ENCODE measurements around the gene PRRC2A.
A peak's percentile ranks its signal among the peaks of the same experiment; 100 is the strongest.

The PRRC2A gene

GRCh38 chr6:31645325-31645724 is 24.8 kb downstream of the PRRC2A start:
- Histone ChIP-seq H3K4me1 (ENCODE audit: control insufficient read depth in 5 of 5, insufficient read depth in 5 of 5, low read length in 5 of 5) (no peaks in the 10 kb centered on the region), H3K27ac (ENCODE audit: low read depth, low read length) (no peak overlapping the region), H3K4me3 (ENCODE audit: low read depth in 1 of 5, low read length in 5 of 5) (no peak overlapping the region), H3K27me3 (ENCODE audit: control insufficient read depth in 5 of 5, insufficient read depth in 4 of 5, low read length in 5 of 5) (no peaks in the 10 kb centered on the region), H3K9me3 (ENCODE audit: control insufficient read depth in 5 of 5, low read length in 5 of 5) (no peaks in the 10 kb centered on the region), H3K36me3 (ENCODE audit: control insufficient read depth in 5 of 5, insufficient read depth in 5 of 5, low read length in 5 of 5) (peaks cover 6 to 91% (median 87%) of the 10 kb centered on the region in 5 donors), H3K9ac (ENCODE audit: low read length in 5 of 5) (no peak overlapping the region)

GRCh38 chr6:31651602-31652191 is 31.2 kb downstream of the PRRC2A start:
- Histone ChIP-seq H3K36me3 (ENCODE audit: control insufficient read depth in 5 of 5, insufficient read depth in 5 of 5, low read length in 5 of 5) (peaks cover 0 to 53% (median 35%) of the 10 kb centered on the region in 5 donors), H3K9me3 (ENCODE audit: control insufficient read depth in 5 of 5, low read length in 5 of 5) (no peaks in the 10 kb centered on the region), H3K27me3 (ENCODE audit: control insufficient read depth in 5 of 5, insufficient read depth in 4 of 5, low read length in 5 of 5) (no peaks in the 10 kb centered on the region), H3K9ac (ENCODE audit: low read length in 5 of 5) (peak overlapping the region; percentile 12 to 96 (median 93)), H3K27ac (ENCODE audit: low read depth, low read length) (peak overlapping the region; percentile 98), H3K4me3 (ENCODE audit: low read depth in 1 of 5, low read length in 5 of 5) (peak overlapping the region; percentile 85 to 94 (median 91)), H3K4me1 (ENCODE audit: control insufficient read depth in 5 of 5, insufficient read depth in 5 of 5, low read length in 5 of 5) (peaks cover 0 to 30% (median 20%) of the 10 kb centered on the region in 5 donors)

- H3K9me3 ChIP-seq (ENCODE audit: control insufficient read depth in 5 of 5, low read length in 5 of 5) = no peaks in the 10 kb centered on the region
Measured at GRCh38 chr6:31652925-31653724, 32.6 kb downstream of the PRRC2A start.

GRCh38 chr6:31654574-31655348 is 34.2 kb downstream of the PRRC2A start:
- no peak overlapping the region for H3K4me3 ChIP-seq (ENCODE audit: low read depth in 1 of 5, low read length in 5 of 5)
- H3K9me3 ChIP-seq (ENCODE audit: control insufficient read depth in 5 of 5, low read length in 5 of 5) = no peaks in the 10 kb centered on the region
- peaks cover 7 to 52% (median 43%) of the 10 kb centered on the region in 5 donors for H3K4me1 ChIP-seq (ENCODE audit: control insufficient read depth in 5 of 5, insufficient read depth in 5 of 5, low read length in 5 of 5)
- H3K27me3 ChIP-seq (ENCODE audit: control insufficient read depth in 5 of 5, insufficient read depth in 4 of 5, low read length in 5 of 5) = no peaks in the 10 kb centered on the region
- no peak overlapping the region for H3K9ac ChIP-seq (ENCODE audit: low read length in 5 of 5)
- H3K27ac ChIP-seq (ENCODE audit: low read depth, low read length) = no peak overlapping the region
- peaks cover 0 to 39% (median 16%) of the 10 kb centered on the region in 5 donors for H3K36me3 ChIP-seq (ENCODE audit: control insufficient read depth in 5 of 5, insufficient read depth in 5 of 5, low read length in 5 of 5)

More at GRCh38 chr6:31652925-31653724, 32.6 kb downstream of the PRRC2A start:
- Histone ChIP-seq H3K27me3 (ENCODE audit: control insufficient read depth in 5 of 5, insufficient read depth in 4 of 5, low read length in 5 of 5) (no peaks in the 10 kb centered on the region), H3K4me1 (ENCODE audit: control insufficient read depth in 5 of 5, insufficient read depth in 5 of 5, low read length in 5 of 5) (peaks cover 0 to 35% (median 27%) of the 10 kb centered on the region in 5 donors), H3K27ac (ENCODE audit: low read depth, low read length) (peak overlapping the region; percentile 98), H3K4me3 (ENCODE audit: low read depth in 1 of 5, low read length in 5 of 5) (peak overlapping the region; percentile 85 to 92 (median 89)), H3K36me3 (ENCODE audit: control insufficient read depth in 5 of 5, insufficient read depth in 5 of 5, low read length in 5 of 5) (peaks cover 0 to 51% (median 30%) of the 10 kb centered on the region in 5 donors), H3K9ac (ENCODE audit: low read length in 5 of 5) (peak overlapping the region; percentile 12 to 96 (median 93))

GRCh38 chr6:31655349-31656237 is 35.1 kb downstream of the PRRC2A start, which contains the start of gene APOM:
TSS of gene APOM (plus strand) at chr6:31655894. CDS start at chr6:31655967, 73 bp downstream.
- Histone ChIP-seq H3K4me1 (ENCODE audit: control insufficient read depth in 5 of 5, insufficient read depth in 5 of 5, low read length in 5 of 5) (peaks cover 10 to 59% (median 49%) of the 10 kb centered on the region in 5 donors), H3K9me3 (ENCODE audit: control insufficient read depth in 5 of 5, low read length in 5 of 5) (no peaks in the 10 kb centered on the region), H3K27ac (ENCODE audit: low read depth, low read length) (no peak within 1 kb of the TSS), H3K9ac (ENCODE audit: low read length in 5 of 5) (no peak within 1 kb of the TSS), H3K4me3 (ENCODE audit: low read depth in 1 of 5, low read length in 5 of 5) (no peak within 1 kb of the TSS), H3K27me3 (ENCODE audit: control insufficient read depth in 5 of 5, insufficient read depth in 4 of 5, low read length in 5 of 5) (no peaks in the 10 kb centered on the region), H3K36me3 (ENCODE audit: control insufficient read depth in 5 of 5, insufficient read depth in 5 of 5, low read length in 5 of 5) (peaks cover 0 to 39% (median 16%) of the 10 kb centered on the region in 5 donors)

GRCh38 chr6:31657406-31658157 is 37.1 kb downstream of the PRRC2A start:
- peak overlapping the region in 3 of 5 donors; percentile 4 to 44 (median 6) for H3K9ac ChIP-seq (ENCODE audit: low read length in 5 of 5)
- H3K4me1 ChIP-seq (ENCODE audit: control insufficient read depth in 5 of 5, insufficient read depth in 5 of 5, low read length in 5 of 5) = peaks cover 12 to 58% (median 44%) of the 10 kb centered on the region in 5 donors
- no peaks in the 10 kb centered on the region for H3K9me3 ChIP-seq (ENCODE audit: control insufficient read depth in 5 of 5, low read length in 5 of 5)
- H3K4me3 ChIP-seq (ENCODE audit: low read depth in 1 of 5, low read length in 5 of 5) = no peak overlapping the region
- H3K36me3 ChIP-seq (ENCODE audit: control insufficient read depth in 5 of 5, insufficient read depth in 5 of 5, low read length in 5 of 5) = peaks cover 0 to 45% (median 23%) of the 10 kb centered on the region in 5 donors
- H3K27ac ChIP-seq (ENCODE audit: low read depth, low read length) = no peak overlapping the region
- H3K27me3 ChIP-seq (ENCODE audit: control insufficient read depth in 5 of 5, insufficient read depth in 4 of 5, low read length in 5 of 5) = no peaks in the 10 kb centered on the region

- Histone ChIP-seq H3K36me3 (ENCODE audit: control insufficient read depth in 5 of 5, insufficient read depth in 5 of 5, low read length in 5 of 5) (peaks cover 0 to 46% (median 24%) of the 10 kb centered on the region in 5 donors), H3K4me3 (ENCODE audit: low read depth in 1 of 5, low read length in 5 of 5) (no peak overlapping the region), H3K27ac (ENCODE audit: low read depth, low read length) (no peak overlapping the region), H3K9ac (ENCODE audit: low read length in 5 of 5) (peak overlapping the region in 4 of 5 donors; percentile 4 to 61 (median 42)), H3K4me1 (ENCODE audit: control insufficient read depth in 5 of 5, insufficient read depth in 5 of 5, low read length in 5 of 5) (peaks cover 12 to 56% (median 49%) of the 10 kb centered on the region in 5 donors), H3K27me3 (ENCODE audit: control insufficient read depth in 5 of 5, insufficient read depth in 4 of 5, low read length in 5 of 5) (no peaks in the 10 kb centered on the region), H3K9me3 (ENCODE audit: control insufficient read depth in 5 of 5, low read length in 5 of 5) (no peaks in the 10 kb centered on the region)
Measured at GRCh38 chr6:31658158-31658688, 37.7 kb downstream of the PRRC2A start.

GRCh38 chr6:31658983-31659648 is 38.6 kb downstream of the PRRC2A start:
- peak overlapping the region in 4 of 5 donors; percentile 63 to 99 (median 82) for H3K9ac ChIP-seq (ENCODE audit: low read length in 5 of 5)
- H3K27me3 ChIP-seq (ENCODE audit: control insufficient read depth in 5 of 5, insufficient read depth in 4 of 5, low read length in 5 of 5) = no peaks in the 10 kb centered on the region
- peaks cover 12 to 59% (median 52%) of the 10 kb centered on the region in 5 donors for H3K4me1 ChIP-seq (ENCODE audit: control insufficient read depth in 5 of 5, insufficient read depth in 5 of 5, low read length in 5 of 5)
- H3K27ac ChIP-seq (ENCODE audit: low read depth, low read length) = peak overlapping the region; percentile 89
- H3K36me3 ChIP-seq (ENCODE audit: control insufficient read depth in 5 of 5, insufficient read depth in 5 of 5, low read length in 5 of 5) = peaks cover 0 to 49% (median 24%) of the 10 kb centered on the region in 5 donors
- peak overlapping the region; percentile 58 to 98 (median 90) for H3K4me3 ChIP-seq (ENCODE audit: low read depth in 1 of 5, low read length in 5 of 5)
- H3K9me3 ChIP-seq (ENCODE audit: control insufficient read depth in 5 of 5, low read length in 5 of 5) = no peaks in the 10 kb centered on the region

All from subcutaneous abdominal adipose tissue (tissue), 5 donors.